ENCODE data around the gene ANGPTL2. TPM values are rescaled to one million over a fixed set of nuclear protein-coding genes. Genes with fewer than 3 reads are reported as not detected.

The ANGPTL2 gene
- total RNA-seq, 1 donor from 2014 or later = 39.7 TPM

DNA sequence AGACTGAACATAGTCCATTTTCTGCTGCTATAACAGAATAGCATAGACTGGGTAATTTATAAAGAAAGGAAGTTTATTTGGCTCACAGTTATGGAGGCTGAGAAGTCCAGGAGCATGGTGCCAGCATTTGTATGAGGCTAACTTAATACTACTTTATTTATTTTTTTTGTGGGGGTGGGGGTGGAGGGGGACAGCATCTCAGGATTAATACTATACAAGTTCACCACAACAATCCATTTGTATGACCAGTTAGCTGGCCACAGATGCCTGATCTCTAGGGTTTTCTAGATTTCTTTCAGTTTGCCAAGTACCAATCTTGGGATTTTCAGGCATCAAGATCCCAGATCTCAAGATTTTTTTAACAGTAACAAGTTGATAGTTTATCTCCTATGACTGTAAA is 20.3 kb downstream of the ANGPTL2 start:
- Mint-ChIP-seq H3K9me3 (ENCODE audit: low read depth) (no peaks in the 10 kb centered on the region), H3K36me3 (ENCODE audit: low read depth) (peaks cover 4% of the 10 kb centered on the region), H3K4me1 (ENCODE audit: low read depth) (peaks cover 3% of the 10 kb centered on the region), H3K27ac (ENCODE audit: unreplicated experiment) (no peak overlapping the region), H3K4me3 (ENCODE audit: unreplicated experiment) (no peak overlapping the region), H3K27me3 (ENCODE audit: low read depth) (no peaks in the 10 kb centered on the region)
- TF ChIP-seq, protein P1, sequence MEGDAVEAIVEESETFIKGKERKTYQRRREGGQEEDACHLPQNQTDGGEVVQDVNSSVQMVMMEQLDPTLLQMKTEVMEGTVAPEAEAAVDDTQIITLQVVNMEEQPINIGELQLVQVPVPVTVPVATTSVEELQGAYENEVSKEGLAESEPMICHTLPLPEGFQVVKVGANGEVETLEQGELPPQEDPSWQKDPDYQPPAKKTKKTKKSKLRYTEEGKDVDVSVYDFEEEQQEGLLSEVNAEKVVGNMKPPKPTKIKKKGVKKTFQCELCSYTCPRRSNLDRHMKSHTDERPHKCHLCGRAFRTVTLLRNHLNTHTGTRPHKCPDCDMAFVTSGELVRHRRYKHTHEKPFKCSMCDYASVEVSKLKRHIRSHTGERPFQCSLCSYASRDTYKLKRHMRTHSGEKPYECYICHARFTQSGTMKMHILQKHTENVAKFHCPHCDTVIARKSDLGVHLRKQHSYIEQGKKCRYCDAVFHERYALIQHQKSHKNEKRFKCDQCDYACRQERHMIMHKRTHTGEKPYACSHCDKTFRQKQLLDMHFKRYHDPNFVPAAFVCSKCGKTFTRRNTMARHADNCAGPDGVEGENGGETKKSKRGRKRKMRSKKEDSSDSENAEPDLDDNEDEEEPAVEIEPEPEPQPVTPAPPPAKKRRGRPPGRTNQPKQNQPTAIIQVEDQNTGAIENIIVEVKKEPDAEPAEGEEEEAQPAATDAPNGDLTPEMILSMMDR (IDR thresholded peaks at IDR 0.05) = no peak
- DNase-seq (ENCODE audit: low spot score) = no peak

- no peak overlapping the region for H3K27ac Mint-ChIP-seq (ENCODE audit: unreplicated experiment)
- H3K4me3 Mint-ChIP-seq (ENCODE audit: unreplicated experiment) = no peak overlapping the region
Observed at GRCh38 chr9:127099664-127100063, 22.8 kb downstream of the ANGPTL2 start.

GRCh38 chr9:127098916-127099553 is 23.4 kb downstream of the ANGPTL2 start:
- DNase-seq (ENCODE audit: low spot score) = no peak
- H3K27ac Mint-ChIP-seq (ENCODE audit: unreplicated experiment) = no peak overlapping the region
- H3K4me3 Mint-ChIP-seq (ENCODE audit: unreplicated experiment) = no peak overlapping the region
- no peaks in the 10 kb centered on the region for H3K27me3 Mint-ChIP-seq (ENCODE audit: low read depth)
- H3K36me3 Mint-ChIP-seq (ENCODE audit: low read depth) = peaks cover 3% of the 10 kb centered on the region
- H3K4me1 Mint-ChIP-seq (ENCODE audit: low read depth) = no peaks in the 10 kb centered on the region
- TF ChIP-seq, protein P1 (IDR thresholded peaks at IDR 0.05) = no peak
- H3K9me3 Mint-ChIP-seq (ENCODE audit: low read depth) = no peaks in the 10 kb centered on the region

More at GRCh38 chr9:127099664-127100063, 22.8 kb downstream of the ANGPTL2 start:
- TF ChIP-seq, protein P1 (IDR thresholded peaks at IDR 0.05) = no peak
- no peaks in the 10 kb centered on the region for H3K27me3 Mint-ChIP-seq (ENCODE audit: low read depth)
- H3K9me3 Mint-ChIP-seq (ENCODE audit: low read depth) = no peaks in the 10 kb centered on the region
- H3K4me1 Mint-ChIP-seq (ENCODE audit: low read depth) = no peaks in the 10 kb centered on the region
- DNase-seq (ENCODE audit: low spot score) = no peak
- peaks cover 3% of the 10 kb centered on the region for H3K36me3 Mint-ChIP-seq (ENCODE audit: low read depth)

DNA sequence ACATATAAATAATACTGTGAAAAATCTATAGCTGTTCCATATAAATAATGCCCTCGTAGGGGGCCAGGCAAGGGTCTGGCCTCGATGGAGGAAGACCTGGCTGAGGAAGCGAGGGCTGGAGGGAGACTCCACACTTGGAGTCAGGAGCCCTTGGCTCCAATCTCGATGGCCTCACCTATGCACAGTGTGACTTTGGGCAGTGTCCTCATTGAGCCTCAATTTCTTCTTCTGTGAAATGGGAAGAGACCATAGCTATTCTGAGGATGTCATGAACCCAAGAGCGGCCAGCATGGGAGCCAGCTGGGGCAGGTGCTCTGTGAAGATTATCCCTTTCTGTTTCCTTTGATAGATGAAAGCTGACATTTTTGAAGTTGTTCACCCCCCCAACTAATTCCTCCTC is 24.8 kb downstream of the ANGPTL2 start:
- TF ChIP-seq, protein P1 (IDR thresholded peaks at IDR 0.05) = no peak
- H3K27me3 Mint-ChIP-seq (ENCODE audit: low read depth) = no peaks in the 10 kb centered on the region
- no peaks in the 10 kb centered on the region for H3K9me3 Mint-ChIP-seq (ENCODE audit: low read depth)
- no peak for DNase-seq (ENCODE audit: low spot score)
- H3K4me3 Mint-ChIP-seq (ENCODE audit: unreplicated experiment) = no peak overlapping the region
- no peak overlapping the region for H3K27ac Mint-ChIP-seq (ENCODE audit: unreplicated experiment)
- peaks cover 3% of the 10 kb centered on the region for H3K36me3 Mint-ChIP-seq (ENCODE audit: low read depth)
- no peaks in the 10 kb centered on the region for H3K4me1 Mint-ChIP-seq (ENCODE audit: low read depth)

GRCh38 chr9:127096208-127096607 is 26.2 kb downstream of the ANGPTL2 start:
- Mint-ChIP-seq H3K27ac (ENCODE audit: unreplicated experiment) (no peak overlapping the region), H3K36me3 (ENCODE audit: low read depth) (peaks cover 4% of the 10 kb centered on the region), H3K27me3 (ENCODE audit: low read depth) (no peaks in the 10 kb centered on the region), H3K4me3 (ENCODE audit: unreplicated experiment) (no peak overlapping the region), H3K4me1 (ENCODE audit: low read depth) (no peaks in the 10 kb centered on the region), H3K9me3 (ENCODE audit: low read depth) (no peaks in the 10 kb centered on the region)
- TF ChIP-seq, protein P1 (IDR thresholded peaks at IDR 0.05) = no peak
- DNase-seq (ENCODE audit: low spot score) = no peak

Measured in chondrocyte (in vitro differentiated cells).